HEK293 (cell line): Measurements from ENCODE around the gene COL1A1.

Source experiments
- BCL6B ChIP-seq: fragments of 450-650 bp; formaldehyde crosslinking; IDR thresholded peaks from 2 replicates; pipeline ENCODE4 v1.5.1; 2017; ENCODE audit warnings: missing biosample characterization, missing genetic modification characterization
- HOXD13 ChIP-seq: sonication (generic); formaldehyde crosslinking; IDR thresholded peaks from 2 replicates; pipeline ENCODE4 v1.8.0; 2022; ENCODE audit warnings: missing genetic modification reagents, borderline replicate concordance
- KLF1 ChIP-seq: fragments of 450-650 bp; formaldehyde crosslinking; IDR thresholded peaks from 2 replicates; pipeline ENCODE4 v1.5.1; 2016; ENCODE audit warnings: missing biosample characterization, missing genetic modification characterization
- KLF7 ChIP-seq: fragments of 450-650 bp; formaldehyde crosslinking; IDR thresholded peaks from 2 replicates; pipeline ENCODE4 v1.5.1; 2016; ENCODE audit warnings: missing biosample characterization, missing genetic modification characterization, borderline replicate concordance
- KLF9 ChIP-seq: fragments of 450-650 bp; formaldehyde crosslinking; IDR thresholded peaks from 2 replicates; pipeline ENCODE4 v1.5.1; 2016; ENCODE audit warnings: missing biosample characterization, missing genetic modification characterization, low read depth
- SALL2 ChIP-seq: fragments of 450-650 bp; formaldehyde crosslinking; IDR thresholded peaks from 2 replicates; pipeline ENCODE4 v1.5.0; 2017; ENCODE audit warnings: missing biosample characterization, mild to moderate bottlenecking, missing genetic modification characterization, borderline replicate concordance
- SP2 ChIP-seq: fragments of 450-650 bp; formaldehyde crosslinking; IDR thresholded peaks from 2 replicates; pipeline ENCODE4 v1.5.1; 2016; ENCODE audit warnings: missing biosample characterization, missing genetic modification characterization
- WT1 ChIP-seq: fragments of 450-650 bp; formaldehyde crosslinking; IDR thresholded peaks from 2 replicates; pipeline ENCODE4 v1.5.1; 2016; ENCODE audit warnings: missing biosample characterization, missing genetic modification characterization
- ZBTB44 ChIP-seq: fragments of 450-650 bp; IDR thresholded peaks from 2 replicates; pipeline ENCODE4 v1.5.1; 2018; ENCODE audit warnings: missing biosample characterization, mild to moderate bottlenecking, missing genetic modification characterization
- ZNF175 ChIP-seq: fragments of 450-650 bp; formaldehyde crosslinking; IDR thresholded peaks from 2 replicates; pipeline ENCODE4 v1.5.1; 2016; ENCODE audit warnings: missing biosample characterization, missing genetic modification characterization
- ZNF2 ChIP-seq: fragments of 450-650 bp; formaldehyde crosslinking; IDR thresholded peaks from 2 replicates; pipeline ENCODE4 v1.5.1; 2016; ENCODE audit warnings: missing biosample characterization, missing genetic modification characterization
- ZNF239 ChIP-seq: fragments of 450-650 bp; formaldehyde crosslinking; IDR thresholded peaks from 2 replicates; pipeline ENCODE4 v1.5.1; 2016; ENCODE audit warnings: missing biosample characterization, missing genetic modification characterization
- ZNF274 ChIP-seq, 2 experiments: fragments of 200-500 bp in 1 of 2; fragments of 450-650 bp in 1 of 2; sonication (Bioruptor generic) in 1 of 2; formaldehyde crosslinking in 1 of 2; IDR thresholded peaks; 2 replicates each; pipeline versions ENCODE4 v1.5.1 to v1.6.1; 2014 to 2016; ENCODE audit warnings: borderline replicate concordance in 1 of 2, inconsistent platforms in 1 of 2, low read length in 1 of 2, missing biosample characterization in 1 of 2, missing genetic modification characterization in 1 of 2
- ZNF302 ChIP-seq: fragments of 450-650 bp; formaldehyde crosslinking; IDR thresholded peaks from 2 replicates; pipeline ENCODE4 v1.5.1; 2016; ENCODE audit warnings: missing biosample characterization, missing genetic modification characterization, low read depth
- ZNF335 ChIP-seq: fragments of 450-650 bp; formaldehyde crosslinking; conservative IDR thresholded peaks from 2 replicates; pipeline ENCODE4 v1.5.1; 2016; ENCODE audit warnings: missing biosample characterization, missing genetic modification characterization
- ZNF404 ChIP-seq: fragments of 450-650 bp; formaldehyde crosslinking; IDR thresholded peaks from 2 replicates; pipeline ENCODE4 v1.5.1; 2017; ENCODE audit warnings: missing biosample characterization, missing genetic modification characterization
- ZNF433 ChIP-seq: fragments of 450-650 bp; formaldehyde crosslinking; IDR thresholded peaks from 2 replicates; pipeline ENCODE4 v1.5.1; 2016; ENCODE audit warnings: missing biosample characterization, missing genetic modification characterization, low read depth
- ZNF449 ChIP-seq: fragments of 450-650 bp; formaldehyde crosslinking; IDR thresholded peaks from 2 replicates; pipeline ENCODE4 v1.5.1; 2017; ENCODE audit warnings: missing biosample characterization, mild to moderate bottlenecking, missing genetic modification characterization, moderate library complexity
- ZNF501 ChIP-seq: fragments of 450-650 bp; formaldehyde crosslinking; IDR thresholded peaks from 2 replicates; pipeline ENCODE4 v1.5.1; 2016; ENCODE audit warnings: missing biosample characterization, missing genetic modification characterization
- ZNF518A ChIP-seq: fragments of 450-650 bp; formaldehyde crosslinking; conservative IDR thresholded peaks from 2 replicates; pipeline ENCODE4 v1.5.1; 2016; ENCODE audit warnings: low read depth, missing biosample characterization, missing genetic modification characterization
- ZNF558 ChIP-seq: fragments of 450-650 bp; formaldehyde crosslinking; IDR thresholded peaks from 2 replicates; pipeline ENCODE4 v1.5.1; 2016; ENCODE audit warnings: missing biosample characterization, missing genetic modification characterization
- ZNF560 ChIP-seq: fragments of 450-650 bp; formaldehyde crosslinking; IDR thresholded peaks from 2 replicates; pipeline ENCODE4 v1.5.1; 2017; ENCODE audit warnings: missing biosample characterization, missing genetic modification characterization, borderline replicate concordance
- ZNF571 ChIP-seq: fragments of 450-650 bp; formaldehyde crosslinking; IDR thresholded peaks from 2 replicates; pipeline ENCODE4 v1.5.0; 2017; ENCODE audit warnings: missing biosample characterization, missing genetic modification characterization
- ZNF600 ChIP-seq: fragments of 450-650 bp; formaldehyde crosslinking; IDR thresholded peaks from 2 replicates; pipeline ENCODE4 v1.5.1; 2016; ENCODE audit warnings: missing biosample characterization, missing genetic modification characterization
- ZNF677 ChIP-seq: fragments of 450-650 bp; IDR thresholded peaks from 2 replicates; pipeline ENCODE4 v1.5.0; 2018; ENCODE audit warnings: missing biosample characterization, mild to moderate bottlenecking, missing genetic modification characterization, moderate library complexity
- ZNF692 ChIP-seq: fragments of 450-650 bp; formaldehyde crosslinking; IDR thresholded peaks from 2 replicates; pipeline ENCODE4 v1.5.1; 2016; ENCODE audit warnings: missing biosample characterization, missing genetic modification characterization
- ZNF76 ChIP-seq: fragments of 450-650 bp; formaldehyde crosslinking; IDR thresholded peaks from 2 replicates; pipeline ENCODE4; 2016; ENCODE audit warnings: low read depth, missing biosample characterization, missing genetic modification characterization, borderline replicate concordance

Gene COL1A1

GRCh38 chr17:50139950-50140885 is 61.2 kb downstream of the COL1A1 start (continued):
- TF ChIP-seq ZNF449 (tag by site-specific recombination) (no peak), KLF1 (tag by site-specific recombination) (peak; percentile 75), ZNF335 (tag by site-specific recombination) (no peak), ZNF302 (tag by site-specific recombination) (no peak), KLF9 (tag by site-specific recombination) (peak; percentile 50; the same call in 1 of the 2 replicates), WT1 (peak; percentile 92), KLF7 (tag by site-specific recombination) (no peak), ZNF518A (tag by site-specific recombination) (no peak), ZNF433 (tag by site-specific recombination) (no peak), ZNF692 (tag by site-specific recombination) (no peak), ZNF2 (tag by site-specific recombination) (0 out of 2 replicates have a peak, but pooled peaks have one; percentile 50), ZNF501 (tag by site-specific recombination) (no peak), ZBTB44 (no peak), ZNF560 (tag by site-specific recombination) (no peak), ZNF404 (no peak), HOXD13 (CRISPR knock-in tag) (no peak), ZNF175 (tag by site-specific recombination) (no peak), SALL2 (tag by site-specific recombination) (no peak), SP2 (tag by site-specific recombination) (peak; percentile 74), ZNF239 (tag by site-specific recombination) (no peak), ZNF600 (tag by site-specific recombination) (peak; percentile 92), ZNF677 (tag by site-specific recombination) (no peak), ZNF274 (IDR thresholded peaks at IDR 0.05; ENCODE audit: low read length) (no peak), ZNF274 (tag by site-specific recombination; IDR thresholded peaks at IDR 0.05; ENCODE audit: borderline replicate concordance) (no peak), BCL6B (no peak), ZNF558 (tag by site-specific recombination) (no peak), ZNF571 (tag by site-specific recombination) (no peak), ZNF76 (tag by site-specific recombination) (no peak)
